Smooth muscle cell (in vitro differentiated cells): ENCODE data around the gene C6orf47. TPM values are rescaled to one million over a fixed set of nuclear protein-coding genes. Genes with fewer than 3 reads are reported as not detected.

Experiments used
- DNase-seq: peaks from one replicate; lab custom pipeline; 2025; ENCODE audit not compliant: unreplicated experiment; lab: John Stamatoyannopoulos, UW
- H2AFZ ChIP-seq: fragments of 200-600 bp; sonication (generic); 2 replicates; pipeline ENCODE4 v1.6.0; 2016; ENCODE audit warnings: antibody characterized with exemption, low read depth, mild to moderate bottlenecking
- H3F3A ChIP-seq: fragments of 200-600 bp; sonication (generic); 2 replicates; pipeline ENCODE4 v1.6.0; 2017; ENCODE audit warnings: antibody characterized with exemption, low read depth
- H3K27ac ChIP-seq: fragments of 200-600 bp; sonication (generic); 2 replicates; pipeline ENCODE4 v1.5.1; 2016; ENCODE audit warnings: low read depth, mild to moderate bottlenecking
- H3K27me3 ChIP-seq: fragments of 200-600 bp; sonication (generic); 2 replicates; pipeline ENCODE4 v1.6.1; 2016; ENCODE audit warnings: low read depth, mild to moderate bottlenecking
- H3K36me3 ChIP-seq: fragments of 200-600 bp; sonication (generic); 2 replicates; pipeline ENCODE4 v1.5.1; 2016; ENCODE audit warnings: low read depth
- H3K4me1 ChIP-seq: fragments of 200-600 bp; sonication (generic); 2 replicates; pipeline ENCODE4 v1.5.1; 2016; ENCODE audit warnings: low read depth
- H3K4me2 ChIP-seq: fragments of 200-600 bp; sonication (generic); 2 replicates; pipeline ENCODE4 v1.6.0; 2016; ENCODE audit warnings: mild to moderate bottlenecking
- H3K4me3 ChIP-seq: fragments of 200-600 bp; sonication (generic); 2 replicates; pipeline ENCODE4 v1.5.1; 2016; ENCODE audit warnings: mild to moderate bottlenecking
- H3K79me2 ChIP-seq: fragments of 200-600 bp; sonication (generic); 2 replicates; pipeline ENCODE4 v1.6.0; 2016; ENCODE audit warnings: low read depth, mild to moderate bottlenecking
- H3K9ac ChIP-seq: fragments of 200-600 bp; sonication (generic); 2 replicates; pipeline ENCODE4 v1.6.0; 2016; ENCODE audit warnings: low read depth
- H3K9me3 ChIP-seq: fragments of 200-600 bp; sonication (generic); replicated peaks from 2 replicates; pipeline ENCODE4 v1.5.1; 2016; ENCODE audit warnings: low read depth
- H4K20me1 ChIP-seq: fragments of 200-600 bp; sonication (generic); 2 replicates; pipeline ENCODE4 v1.6.0; 2016; ENCODE audit warnings: low read depth
- WGBS: methylation state at CpG from one replicate; pipeline ENCODE4 v1.1.7; 2016; ENCODE audit warnings: low lambda C conversion rate; 5-methylcytosine and 5-hydroxymethylcytosine counted together
- polyA plus RNA-seq: library from polyadenylated mRNA; unstranded; fragments of >200 nt; fragmentation: Nextera tagmentation; extraction: Ambion mirVana; gene quantifications from 2 replicates; pipeline ENCODE4 v1.2.1, GENCODE V29; 2016
- total RNA-seq: library from RNA; depleted of rRNA; stranded (reverse); fragments of >200 nt; gene quantifications from 2 replicates; pipeline ENCODE4 v1.2.3, GENCODE V29; 2014
- TF ChIP-seq, protein P1 (sequence below): fragments of 200-600 bp; sonication (generic); IDR thresholded peaks from 2 replicates; pipeline ENCODE4 v1.5.1; 2017; ENCODE audit warnings: borderline replicate concordance, mild to moderate bottlenecking, antibody characterized with exemption; ENCODE audit not compliant: insufficient read depth, poor library complexity, severe bottlenecking

The C6orf47 gene
- total and polyA plus RNA-seq, 2 experiments from 2014 or later = 7.1 to 15.5 TPM

GRCh38 chr6:31633447-31633846 is 27.1 kb downstream of the C6orf47 start:
- no peak overlapping the region for H3K9ac ChIP-seq

DNA sequence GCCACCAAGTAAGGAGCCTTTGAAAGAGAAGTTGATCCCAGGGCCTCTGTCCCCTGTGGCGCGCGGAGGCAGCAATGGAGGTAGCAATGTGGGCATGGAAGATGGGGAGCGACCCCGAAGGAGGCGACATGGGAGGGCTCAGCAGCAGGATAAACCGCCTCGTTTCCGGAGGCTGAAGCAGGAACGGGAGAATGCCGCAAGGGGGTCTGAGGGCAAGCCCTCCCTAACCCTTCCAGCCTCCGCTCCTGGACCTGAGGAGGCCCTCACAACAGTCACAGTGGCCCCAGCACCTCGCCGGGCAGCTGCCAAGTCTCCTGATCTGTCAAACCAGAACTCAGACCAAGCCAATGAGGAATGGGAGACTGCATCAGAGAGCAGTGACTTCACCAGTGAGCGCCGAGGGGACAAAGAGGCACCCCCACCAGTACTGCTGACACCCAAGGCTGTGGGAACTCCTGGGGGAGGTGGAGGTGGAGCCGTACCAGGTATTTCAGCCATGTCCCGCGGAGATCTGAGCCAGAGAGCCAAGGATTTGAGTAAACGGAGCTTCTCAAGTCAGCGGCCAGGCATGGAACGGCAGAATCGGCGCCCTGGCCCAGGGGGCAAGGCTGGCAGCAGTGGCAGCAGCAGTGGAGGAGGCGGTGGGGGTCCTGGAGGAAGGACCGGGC is 28.2 kb downstream of the C6orf47 start:
- TF ChIP-seq, protein P1, sequence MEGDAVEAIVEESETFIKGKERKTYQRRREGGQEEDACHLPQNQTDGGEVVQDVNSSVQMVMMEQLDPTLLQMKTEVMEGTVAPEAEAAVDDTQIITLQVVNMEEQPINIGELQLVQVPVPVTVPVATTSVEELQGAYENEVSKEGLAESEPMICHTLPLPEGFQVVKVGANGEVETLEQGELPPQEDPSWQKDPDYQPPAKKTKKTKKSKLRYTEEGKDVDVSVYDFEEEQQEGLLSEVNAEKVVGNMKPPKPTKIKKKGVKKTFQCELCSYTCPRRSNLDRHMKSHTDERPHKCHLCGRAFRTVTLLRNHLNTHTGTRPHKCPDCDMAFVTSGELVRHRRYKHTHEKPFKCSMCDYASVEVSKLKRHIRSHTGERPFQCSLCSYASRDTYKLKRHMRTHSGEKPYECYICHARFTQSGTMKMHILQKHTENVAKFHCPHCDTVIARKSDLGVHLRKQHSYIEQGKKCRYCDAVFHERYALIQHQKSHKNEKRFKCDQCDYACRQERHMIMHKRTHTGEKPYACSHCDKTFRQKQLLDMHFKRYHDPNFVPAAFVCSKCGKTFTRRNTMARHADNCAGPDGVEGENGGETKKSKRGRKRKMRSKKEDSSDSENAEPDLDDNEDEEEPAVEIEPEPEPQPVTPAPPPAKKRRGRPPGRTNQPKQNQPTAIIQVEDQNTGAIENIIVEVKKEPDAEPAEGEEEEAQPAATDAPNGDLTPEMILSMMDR = no peak
- peaks cover 67% of the 10 kb centered on the region for H3F3A ChIP-seq
- no peaks in the 10 kb centered on the region for H3K9me3 ChIP-seq
- H3K9ac ChIP-seq = no peak overlapping the region
- H3K27me3 ChIP-seq = no peaks in the 10 kb centered on the region
- H4K20me1 ChIP-seq = peaks cover 66% of the 10 kb centered on the region
- H3K27ac ChIP-seq = no peak overlapping the region
- H2AFZ ChIP-seq = no peak overlapping the region
- peaks cover 34% of the 10 kb centered on the region for H3K36me3 ChIP-seq
- no peak overlapping the region for H3K4me2 ChIP-seq
- peaks cover 17% of the 10 kb centered on the region for H3K79me2 ChIP-seq
- DNase-seq = no peak
- H3K4me1 ChIP-seq = no peaks in the 10 kb centered on the region
- no peak overlapping the region for H3K4me3 ChIP-seq
- WGBS = 95% methylated on average over 26 of the region's 26 CpGs

More at GRCh38 chr6:31633447-31633846, 27.1 kb downstream of the C6orf47 start:
- Histone ChIP-seq H3K27ac (peak overlapping the region; percentile 42), H3K79me2 (peaks cover 8% of the 10 kb centered on the region), H3K36me3 (peaks cover 25% of the 10 kb centered on the region), H3K4me3 (no peak overlapping the region), H3K4me2 (no peak overlapping the region), H3K9me3 (no peaks in the 10 kb centered on the region), H4K20me1 (peaks cover 56% of the 10 kb centered on the region), H2AFZ (no peak overlapping the region), H3K4me1 (no peaks in the 10 kb centered on the region), H3K27me3 (no peaks in the 10 kb centered on the region), H3F3A (peaks cover 72% of the 10 kb centered on the region)
- WGBS = 96% methylated on average over 7 of the region's 7 CpGs
- no peak for DNase-seq
- TF ChIP-seq, protein P1 = no peak

GRCh38 chr6:31631681-31632278 is 28.8 kb downstream of the C6orf47 start:
- Histone ChIP-seq H2AFZ (no peak overlapping the region), H3K36me3 (peaks cover 34% of the 10 kb centered on the region), H3K4me1 (no peaks in the 10 kb centered on the region), H3K79me2 (peaks cover 20% of the 10 kb centered on the region), H3K27ac (no peak overlapping the region), H3F3A (peaks cover 66% of the 10 kb centered on the region), H3K9me3 (no peaks in the 10 kb centered on the region), H3K9ac (no peak overlapping the region), H3K4me2 (no peak overlapping the region), H3K4me3 (no peak overlapping the region), H4K20me1 (peaks cover 72% of the 10 kb centered on the region), H3K27me3 (no peaks in the 10 kb centered on the region)
- TF ChIP-seq, protein P1 = no peak
- WGBS = 96% methylated on average over 31 of the region's 32 CpGs
- DNase-seq = no peak
